HepG2 (cell line): Measurements from ENCODE around the gene UBP1. TPM values are rescaled to one million over a fixed set of nuclear protein-coding genes. Genes with fewer than 3 reads are reported as not detected.

Source experiments
- ATRX ChIP-seq: sonication (generic); formaldehyde crosslinking; IDR thresholded peaks from 2 replicates; pipeline ENCODE4 v1.4.0; 2020; ENCODE audit warnings: missing genetic modification reagents, borderline replicate concordance
- FLYWCH1 ChIP-seq: sonication (generic); formaldehyde crosslinking; IDR thresholded peaks from 2 replicates; pipeline ENCODE4 v1.8.1; 2023; ENCODE audit warnings: mild to moderate bottlenecking, missing genetic modification reagents
- HCFC1 ChIP-seq: fragments of 150-350 bp; IDR thresholded peaks from 2 replicates; pipeline ENCODE4 v1.6.1; 2014; ENCODE audit warnings: low read depth, low read length
- KDM1A ChIP-seq: IDR thresholded peaks from 2 replicates; pipeline ENCODE4 v1.6.1; 2016; ENCODE audit warnings: missing compliant biosample characterization
- NCOA1 ChIP-seq: sonication (generic); formaldehyde crosslinking; IDR thresholded peaks from 2 replicates; pipeline ENCODE4 v1.9.0; 2021; ENCODE audit warnings: missing genetic modification reagents
- ZNF124 ChIP-seq: sonication (generic); formaldehyde crosslinking; IDR thresholded peaks from 2 replicates; pipeline ENCODE4 v1.4.0; 2020; ENCODE audit warnings: missing genetic modification reagents
- ZNF205 ChIP-seq: IDR thresholded peaks from 2 replicates; pipeline ENCODE4 v1.6.1; 2018; ENCODE audit warnings: missing biosample characterization, missing genetic modification reagents
- ZNF24 ChIP-seq: fragments of 450-650 bp; IDR thresholded peaks from 2 replicates; pipeline ENCODE4 v1.6.1; 2017; ENCODE audit warnings: antibody characterized with exemption, mild to moderate bottlenecking
- ZNF547 ChIP-seq: sonication (generic); formaldehyde crosslinking; IDR thresholded peaks from 2 replicates; pipeline ENCODE4 v1.5.1; 2020; ENCODE audit warnings: mild to moderate bottlenecking, missing genetic modification reagents
- ZNF790 ChIP-seq: sonication (generic); formaldehyde crosslinking; IDR thresholded peaks from 2 replicates; pipeline ENCODE4 v1.8.0; 2022; ENCODE audit warnings: missing genetic modification reagents, mild to moderate bottlenecking, borderline replicate concordance
- ZNF841 ChIP-seq: sonication (generic); formaldehyde crosslinking; IDR thresholded peaks from 2 replicates; pipeline ENCODE4 v1.8.1; 2023; ENCODE audit warnings: missing genetic modification reagents, borderline replicate concordance
- polyA plus RNA-seq, 8 experiments: library from polyadenylated mRNA; depleted of rRNA in 3 of 8; stranded (reverse) in 7 of 8; unstranded in 1 of 8; fragments of >200 nt; fragmentation: Illumina TruSeq in 4 of 8; extraction: Trizol in 4 of 8; gene quantifications; 2 replicates each; pipeline versions ENCODE4 v1.2.1 to v1.2.3, GENCODE V29; 2011 to 2016; ENCODE audit warnings: low read depth in 4 of 8, missing spikeins in 1 of 8, mixed read lengths in 1 of 8; ENCODE audit not compliant: insufficient read depth in 1 of 8
- total RNA-seq, 5 experiments: library from RNA; depleted of rRNA; stranded (reverse); fragments of >200 nt; fragmentation: Illumina TruSeq; extraction: Trizol; gene quantifications; 2 replicates each; pipeline ENCODE4 v1.2.3, GENCODE V29; 2016; ENCODE audit warnings: low read depth in 1 of 5
- TF ChIP-seq, protein P1 (sequence below): sonication (generic); formaldehyde crosslinking; IDR thresholded peaks from 2 replicates; pipeline ENCODE4; 2020; ENCODE audit warnings: missing genetic modification reagents, mild to moderate bottlenecking, borderline replicate concordance
- TF ChIP-seq, protein P2 (sequence below): sonication (generic); formaldehyde crosslinking; IDR thresholded peaks from 2 replicates; pipeline ENCODE4 v1.8.0; 2022; ENCODE audit warnings: mild to moderate bottlenecking, missing genetic modification reagents; ENCODE audit not compliant: insufficient replicate concordance
- TF ChIP-seq, protein P3 (sequence below): IDR thresholded peaks from 2 replicates; pipeline ENCODE4 v1.6.1; 2016; ENCODE audit warnings: low read depth, control low read depth
- TF ChIP-seq, protein P4 (sequence below): IDR thresholded peaks from 2 replicates; pipeline ENCODE4 v1.6.1; 2018; ENCODE audit warnings: missing genetic modification reagents, mild to moderate bottlenecking, missing compliant biosample characterization
- TF ChIP-seq, protein P5 (sequence below): sonication (generic); formaldehyde crosslinking; IDR thresholded peaks from 2 replicates; pipeline ENCODE4 v1.5.0; 2020; ENCODE audit warnings: missing genetic modification reagents, mild to moderate bottlenecking, borderline replicate concordance
- TF ChIP-seq, protein P6 (sequence below): sonication (generic); formaldehyde crosslinking; IDR thresholded peaks from 2 replicates; pipeline ENCODE4 v1.4.0; 2020; ENCODE audit warnings: missing genetic modification reagents
- TF ChIP-seq, protein P7 (sequence below): IDR thresholded peaks from 2 replicates; pipeline ENCODE4 v1.6.1; 2016; ENCODE audit warnings: missing compliant biosample characterization, missing genetic modification reagents, borderline replicate concordance

UBP1 gene
- total and polyA plus RNA-seq, 2 of the 13 experiments (the other 11 are each of a cell fraction or from before 2014, with no cell fraction given), result 48.3 to 79.9 TPM

DNA sequence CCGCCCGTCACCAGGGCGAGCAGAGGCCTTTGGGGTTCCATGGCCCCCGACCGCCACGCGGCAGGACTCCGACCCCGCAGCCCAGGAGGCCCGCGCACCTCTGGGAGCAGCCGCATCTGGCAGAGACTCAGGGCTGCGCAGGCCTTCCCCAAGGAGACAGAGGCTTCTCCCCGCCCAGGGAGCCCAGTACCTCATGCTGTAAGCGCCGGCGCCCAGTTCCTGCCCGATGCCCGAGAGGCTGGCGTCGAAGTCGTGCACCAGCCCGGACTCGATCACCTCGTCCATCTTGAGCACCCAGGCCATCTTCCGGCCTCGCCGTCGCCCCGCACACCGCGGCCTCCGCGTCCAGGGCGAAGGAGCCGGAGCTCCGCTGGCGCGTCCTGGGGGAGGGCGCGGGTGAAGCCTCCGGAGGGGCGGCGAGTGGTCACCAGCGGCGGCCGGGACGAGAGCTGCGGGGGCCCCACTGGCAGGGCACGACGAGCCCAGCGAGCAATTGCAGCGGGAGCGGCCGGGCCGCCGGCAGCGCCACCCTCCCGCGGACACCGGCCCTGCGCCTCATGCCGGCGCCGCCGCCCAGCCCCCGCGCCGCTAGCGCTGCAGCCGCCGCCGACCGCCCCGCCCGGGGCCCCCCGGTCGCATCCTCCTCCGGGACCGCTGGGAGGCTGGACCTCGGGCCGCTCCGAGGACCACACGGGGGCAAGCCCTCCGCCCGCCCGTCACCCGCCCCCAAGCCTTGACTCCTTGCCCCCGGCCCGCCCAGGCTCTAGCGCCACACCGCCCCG lies 468 bp downstream of the UBP1 start (continued):
- TF ChIP-seq, protein P1, sequence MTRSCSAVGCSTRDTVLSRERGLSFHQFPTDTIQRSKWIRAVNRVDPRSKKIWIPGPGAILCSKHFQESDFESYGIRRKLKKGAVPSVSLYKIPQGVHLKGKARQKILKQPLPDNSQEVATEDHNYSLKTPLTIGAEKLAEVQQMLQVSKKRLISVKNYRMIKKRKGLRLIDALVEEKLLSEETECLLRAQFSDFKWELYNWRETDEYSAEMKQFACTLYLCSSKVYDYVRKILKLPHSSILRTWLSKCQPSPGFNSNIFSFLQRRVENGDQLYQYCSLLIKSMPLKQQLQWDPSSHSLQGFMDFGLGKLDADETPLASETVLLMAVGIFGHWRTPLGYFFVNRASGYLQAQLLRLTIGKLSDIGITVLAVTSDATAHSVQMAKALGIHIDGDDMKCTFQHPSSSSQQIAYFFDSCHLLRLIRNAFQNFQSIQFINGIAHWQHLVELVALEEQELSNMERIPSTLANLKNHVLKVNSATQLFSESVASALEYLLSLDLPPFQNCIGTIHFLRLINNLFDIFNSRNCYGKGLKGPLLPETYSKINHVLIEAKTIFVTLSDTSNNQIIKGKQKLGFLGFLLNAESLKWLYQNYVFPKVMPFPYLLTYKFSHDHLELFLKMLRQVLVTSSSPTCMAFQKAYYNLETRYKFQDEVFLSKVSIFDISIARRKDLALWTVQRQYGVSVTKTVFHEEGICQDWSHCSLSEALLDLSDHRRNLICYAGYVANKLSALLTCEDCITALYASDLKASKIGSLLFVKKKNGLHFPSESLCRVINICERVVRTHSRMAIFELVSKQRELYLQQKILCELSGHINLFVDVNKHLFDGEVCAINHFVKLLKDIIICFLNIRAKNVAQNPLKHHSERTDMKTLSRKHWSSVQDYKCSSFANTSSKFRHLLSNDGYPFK (CRISPR knock-in tag), result peak; percentile 77
- TF ChIP-seq, protein P2, sequence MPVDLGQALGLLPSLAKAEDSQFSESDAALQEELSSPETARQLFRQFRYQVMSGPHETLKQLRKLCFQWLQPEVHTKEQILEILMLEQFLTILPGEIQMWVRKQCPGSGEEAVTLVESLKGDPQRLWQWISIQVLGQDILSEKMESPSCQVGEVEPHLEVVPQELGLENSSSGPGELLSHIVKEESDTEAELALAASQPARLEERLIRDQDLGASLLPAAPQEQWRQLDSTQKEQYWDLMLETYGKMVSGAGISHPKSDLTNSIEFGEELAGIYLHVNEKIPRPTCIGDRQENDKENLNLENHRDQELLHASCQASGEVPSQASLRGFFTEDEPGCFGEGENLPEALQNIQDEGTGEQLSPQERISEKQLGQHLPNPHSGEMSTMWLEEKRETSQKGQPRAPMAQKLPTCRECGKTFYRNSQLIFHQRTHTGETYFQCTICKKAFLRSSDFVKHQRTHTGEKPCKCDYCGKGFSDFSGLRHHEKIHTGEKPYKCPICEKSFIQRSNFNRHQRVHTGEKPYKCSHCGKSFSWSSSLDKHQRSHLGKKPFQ (CRISPR knock-in tag), result no peak
- TF ChIP-seq NCOA1 (CRISPR knock-in tag), result no peak
- no peak for TF ChIP-seq HCFC1
- no peak for TF ChIP-seq KDM1A (CRISPR knock-in tag)
- TF ChIP-seq ZNF24, result no peak
- no peak for TF ChIP-seq FLYWCH1 (CRISPR knock-in tag)
- TF ChIP-seq, protein P3, sequence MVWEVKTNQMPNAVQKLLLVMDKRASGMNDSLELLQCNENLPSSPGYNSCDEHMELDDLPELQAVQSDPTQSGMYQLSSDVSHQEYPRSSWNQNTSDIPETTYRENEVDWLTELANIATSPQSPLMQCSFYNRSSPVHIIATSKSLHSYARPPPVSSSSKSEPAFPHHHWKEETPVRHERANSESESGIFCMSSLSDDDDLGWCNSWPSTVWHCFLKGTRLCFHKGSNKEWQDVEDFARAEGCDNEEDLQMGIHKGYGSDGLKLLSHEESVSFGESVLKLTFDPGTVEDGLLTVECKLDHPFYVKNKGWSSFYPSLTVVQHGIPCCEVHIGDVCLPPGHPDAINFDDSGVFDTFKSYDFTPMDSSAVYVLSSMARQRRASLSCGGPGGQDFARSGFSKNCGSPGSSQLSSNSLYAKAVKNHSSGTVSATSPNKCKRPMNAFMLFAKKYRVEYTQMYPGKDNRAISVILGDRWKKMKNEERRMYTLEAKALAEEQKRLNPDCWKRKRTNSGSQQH (CRISPR knock-in tag), result no peak
- no peak for TF ChIP-seq ZNF124 (CRISPR knock-in tag)
- peak; percentile 68; the same call in 1 of the 2 replicates for TF ChIP-seq ZNF547
- TF ChIP-seq, protein P4, sequence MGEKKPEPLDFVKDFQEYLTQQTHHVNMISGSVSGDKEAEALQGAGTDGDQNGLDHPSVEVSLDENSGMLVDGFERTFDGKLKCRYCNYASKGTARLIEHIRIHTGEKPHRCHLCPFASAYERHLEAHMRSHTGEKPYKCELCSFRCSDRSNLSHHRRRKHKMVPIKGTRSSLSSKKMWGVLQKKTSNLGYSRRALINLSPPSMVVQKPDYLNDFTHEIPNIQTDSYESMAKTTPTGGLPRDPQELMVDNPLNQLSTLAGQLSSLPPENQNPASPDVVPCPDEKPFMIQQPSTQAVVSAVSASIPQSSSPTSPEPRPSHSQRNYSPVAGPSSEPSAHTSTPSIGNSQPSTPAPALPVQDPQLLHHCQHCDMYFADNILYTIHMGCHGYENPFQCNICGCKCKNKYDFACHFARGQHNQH (CRISPR knock-in tag), result no peak
- TF ChIP-seq, protein P5, sequence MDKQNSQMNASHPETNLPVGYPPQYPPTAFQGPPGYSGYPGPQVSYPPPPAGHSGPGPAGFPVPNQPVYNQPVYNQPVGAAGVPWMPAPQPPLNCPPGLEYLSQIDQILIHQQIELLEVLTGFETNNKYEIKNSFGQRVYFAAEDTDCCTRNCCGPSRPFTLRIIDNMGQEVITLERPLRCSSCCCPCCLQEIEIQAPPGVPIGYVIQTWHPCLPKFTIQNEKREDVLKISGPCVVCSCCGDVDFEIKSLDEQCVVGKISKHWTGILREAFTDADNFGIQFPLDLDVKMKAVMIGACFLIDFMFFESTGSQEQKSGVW, result no peak
- no peak; the same call in 1 of the 2 replicates for TF ChIP-seq ZNF790
- no peak for TF ChIP-seq ATRX (CRISPR knock-in tag)
- TF ChIP-seq, protein P6, sequence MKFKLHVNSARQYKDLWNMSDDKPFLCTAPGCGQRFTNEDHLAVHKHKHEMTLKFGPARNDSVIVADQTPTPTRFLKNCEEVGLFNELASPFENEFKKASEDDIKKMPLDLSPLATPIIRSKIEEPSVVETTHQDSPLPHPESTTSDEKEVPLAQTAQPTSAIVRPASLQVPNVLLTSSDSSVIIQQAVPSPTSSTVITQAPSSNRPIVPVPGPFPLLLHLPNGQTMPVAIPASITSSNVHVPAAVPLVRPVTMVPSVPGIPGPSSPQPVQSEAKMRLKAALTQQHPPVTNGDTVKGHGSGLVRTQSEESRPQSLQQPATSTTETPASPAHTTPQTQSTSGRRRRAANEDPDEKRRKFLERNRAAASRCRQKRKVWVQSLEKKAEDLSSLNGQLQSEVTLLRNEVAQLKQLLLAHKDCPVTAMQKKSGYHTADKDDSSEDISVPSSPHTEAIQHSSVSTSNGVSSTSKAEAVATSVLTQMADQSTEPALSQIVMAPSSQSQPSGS (CRISPR knock-in tag), result no peak
- TF ChIP-seq ZNF205 (CRISPR knock-in tag), result peak; percentile 72; the same call in 1 of the 2 replicates
- TF ChIP-seq, protein P7, sequence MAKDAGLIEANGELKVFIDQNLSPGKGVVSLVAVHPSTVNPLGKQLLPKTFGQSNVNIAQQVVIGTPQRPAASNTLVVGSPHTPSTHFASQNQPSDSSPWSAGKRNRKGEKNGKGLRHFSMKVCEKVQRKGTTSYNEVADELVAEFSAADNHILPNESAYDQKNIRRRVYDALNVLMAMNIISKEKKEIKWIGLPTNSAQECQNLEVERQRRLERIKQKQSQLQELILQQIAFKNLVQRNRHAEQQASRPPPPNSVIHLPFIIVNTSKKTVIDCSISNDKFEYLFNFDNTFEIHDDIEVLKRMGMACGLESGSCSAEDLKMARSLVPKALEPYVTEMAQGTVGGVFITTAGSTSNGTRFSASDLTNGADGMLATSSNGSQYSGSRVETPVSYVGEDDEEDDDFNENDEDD (CRISPR knock-in tag), result peak; percentile 20; the same call in 1 of the 2 replicates
- TF ChIP-seq ZNF841 (CRISPR knock-in tag), result no peak
